Thymus (tissue), 11 donors: ENCODE results near the gene NCL. TPM values are rescaled to one million over a fixed set of nuclear protein-coding genes. Genes with fewer than 3 reads are reported as not detected.
"Not testable (repeated sequence)": the region's sequence is repeated elsewhere in the genome, so short reads cannot be mapped to it uniquely, and the experiment has no call there.

Experiments
- DNase-seq, 9 donors: peaks; one replicate each; pipeline ENCODE4 v3.0.0-alpha.2; 2013; ENCODE audit warnings: low spot score in 9 of 9, low read depth in 6 of 9, missing footprints in 1 of 9
- H3K27ac ChIP-seq, 2 donors: one replicate each; pipeline ENCODE4 v1.5.1; 2013; ENCODE audit warnings: control low read depth in 1 of 2, low read depth in 1 of 2, low read length in 1 of 2, mild to moderate bottlenecking in 1 of 2, moderate library complexity in 1 of 2
- H3K27me3 ChIP-seq, 2 donors: one replicate each; pipeline ENCODE4 v1.5.1; 2013; ENCODE audit warnings: low read length in 1 of 2; ENCODE audit not compliant: control insufficient read depth in 2 of 2, insufficient read depth in 1 of 2
- H3K36me3 ChIP-seq, 2 donors: one replicate each; pipeline ENCODE4 v1.5.1; 2013; ENCODE audit warnings: low read length in 1 of 2, mild to moderate bottlenecking in 1 of 2, moderate library complexity in 1 of 2; ENCODE audit not compliant: control insufficient read depth in 2 of 2, insufficient read depth in 2 of 2
- H3K4me1 ChIP-seq, 2 donors: one replicate each; pipeline ENCODE4 v1.5.1; 2013; ENCODE audit warnings: low read length in 2 of 2; ENCODE audit not compliant: control insufficient read depth in 2 of 2, insufficient read depth in 2 of 2
- H3K4me3 ChIP-seq, 2 donors: one replicate each; pipeline ENCODE4 v1.5.1; 2013; ENCODE audit warnings: low read length in 2 of 2, control low read depth in 1 of 2, mild to moderate bottlenecking in 1 of 2
- H3K9me3 ChIP-seq, 2 donors: one replicate each; pipeline ENCODE4 v1.5.1; 2013; ENCODE audit warnings: low read length in 1 of 2, mild to moderate bottlenecking in 1 of 2; ENCODE audit not compliant: control insufficient read depth in 2 of 2, insufficient read depth in 1 of 2
- WGBS: extraction: QIAGEN DNeasy Blood & Tissue Kit; methylation state at CpG from one replicate; pipeline ENCODE4 v1.1.7; 2013; 5-methylcytosine and 5-hydroxymethylcytosine counted together
- polyA plus RNA-seq: library from polyadenylated mRNA; stranded (reverse); fragments of 200-250 nt; gene quantifications from one replicate; pipeline ENCODE4 v1.2.3, GENCODE V29; 2013
- total RNA-seq: library from RNA; stranded (reverse); fragments of 120-200 nt; gene quantifications from one replicate; pipeline ENCODE4 v1.2.4, GENCODE V29; 2013
- donor health status: healthy.

The NCL gene
- total and polyA plus RNA-seq, 2 donors, result 177 to 185 TPM

- DNase-seq, result no peak
- Histone ChIP-seq H3K4me1 (peaks cover 0 to 8% of the 10 kb centered on the region in 2 donors), H3K36me3 (no peaks in the 10 kb centered on the region), H3K9me3 (peaks cover 4 to 12% of the 10 kb centered on the region in 2 donors), H3K27ac (no peak overlapping the region), H3K27me3 (peaks cover 13 to 38% of the 10 kb centered on the region in 2 donors), H3K4me3 (no peak overlapping the region)
- WGBS, result 94% methylated on average over 15 of the region's 15 CpGs
Measured at GRCh38 chr2:231413921-231414476, 50.3 kb downstream of the NCL start.

- no peak for DNase-seq
- Histone ChIP-seq H3K9me3 (peaks cover 4 to 12% of the 10 kb centered on the region in 2 donors), H3K4me3 (no peak overlapping the region), H3K27me3 (peaks cover 13 to 38% of the 10 kb centered on the region in 2 donors), H3K4me1 (peaks cover 0 to 8% of the 10 kb centered on the region in 2 donors), H3K27ac (no peak overlapping the region), H3K36me3 (no peaks in the 10 kb centered on the region)
- WGBS, result 96% methylated on average over 6 of the region's 6 CpGs
Measured at GRCh38 chr2:231413456-231413855, 50.8 kb downstream of the NCL start.

- H3K9me3 ChIP-seq, result peaks cover 4 to 12% of the 10 kb centered on the region in 2 donors
- H3K36me3 ChIP-seq, result no peaks in the 10 kb centered on the region
- WGBS, result 62% methylated on average over 9 of the region's 9 CpGs
- no peak overlapping the region for H3K27ac ChIP-seq
- no peak for DNase-seq
- peak overlapping the region in 1 of 2 donors; percentile 49 for H3K4me3 ChIP-seq
- peaks cover 13 to 38% of the 10 kb centered on the region in 2 donors for H3K27me3 ChIP-seq
- H3K4me1 ChIP-seq, result peaks cover 0 to 8% of the 10 kb centered on the region in 2 donors
Measured at GRCh38 chr2:231412618-231412963, 51.7 kb downstream of the NCL start.

GRCh38 chr2:231411831-231412617 lies 52.3 kb downstream of the NCL start:
- DNase-seq, result peak in 8 of 9 donors; percentile 20 to 74 (median 39)
- peaks cover 13 to 38% of the 10 kb centered on the region in 2 donors for H3K27me3 ChIP-seq
- peaks cover 0 to 8% of the 10 kb centered on the region in 2 donors for H3K4me1 ChIP-seq
- H3K9me3 ChIP-seq, result peaks cover 4 to 12% of the 10 kb centered on the region in 2 donors
- H3K36me3 ChIP-seq, result no peaks in the 10 kb centered on the region
- peak overlapping the region in 1 of 2 donors; percentile 49 for H3K4me3 ChIP-seq
- 4% methylated on average over 67 of the region's 67 CpGs for WGBS
- no peak overlapping the region for H3K27ac ChIP-seq

GRCh38 chr2:231411237-231411636 lies 53.0 kb downstream of the NCL start:
- peaks cover 13 to 38% of the 10 kb centered on the region in 2 donors for H3K27me3 ChIP-seq
- no peak overlapping the region for H3K27ac ChIP-seq
- H3K4me1 ChIP-seq, result peaks cover 0 to 8% of the 10 kb centered on the region in 2 donors
- H3K9me3 ChIP-seq, result peaks cover 4 to 12% of the 10 kb centered on the region in 2 donors
- no peak for DNase-seq
- 75% methylated on average over 3 of the region's 3 CpGs for WGBS
- H3K4me3 ChIP-seq, result no peak overlapping the region
- H3K36me3 ChIP-seq, result no peaks in the 10 kb centered on the region

- no peak overlapping the region for H3K4me3 ChIP-seq
- peaks cover 13 to 38% of the 10 kb centered on the region in 2 donors for H3K27me3 ChIP-seq
- no peak overlapping the region for H3K27ac ChIP-seq
- peaks cover 0 to 11% of the 10 kb centered on the region in 2 donors for H3K4me1 ChIP-seq
- no peaks in the 10 kb centered on the region for H3K36me3 ChIP-seq
- DNase-seq, result no peak
- peaks cover 4 to 12% of the 10 kb centered on the region in 2 donors for H3K9me3 ChIP-seq
- whole genome bisulfite sequencing, result 93% methylated on average over 6 of the region's 6 CpGs
Measured at GRCh38 chr2:231410293-231411004, 53.8 kb downstream of the NCL start.

- H3K27ac ChIP-seq, result no peak overlapping the region
Measured at GRCh38 chr2:231409776-231410175, 54.5 kb downstream of the NCL start.

GRCh38 chr2:231408304-231408703 lies 56.0 kb downstream of the NCL start:
- Histone ChIP-seq H3K4me1 (peaks cover 0 to 11% of the 10 kb centered on the region in 2 donors), H3K27me3 (peaks cover 13 to 34% of the 10 kb centered on the region in 2 donors), H3K9me3 (peaks cover 4 to 12% of the 10 kb centered on the region in 2 donors)
- H3K36me3 ChIP-seq, DNase-seq, H3K27ac ChIP-seq, H3K4me3 ChIP-seq: not testable (repeated sequence)
- 96% methylated on average over 9 of the region's 9 CpGs for WGBS

More at GRCh38 chr2:231409776-231410175, 54.5 kb downstream of the NCL start:
- Histone ChIP-seq H3K4me1 (peaks cover 0 to 11% of the 10 kb centered on the region in 2 donors), H3K36me3 (no peaks in the 10 kb centered on the region), H3K9me3 (peaks cover 4 to 12% of the 10 kb centered on the region in 2 donors), H3K4me3 (no peak overlapping the region), H3K27me3 (peaks cover 13 to 38% of the 10 kb centered on the region in 2 donors)
- no peak for DNase-seq
- 98% methylated on average over 5 of the region's 5 CpGs for WGBS

- H3K27ac ChIP-seq, H3K36me3 ChIP-seq, H3K4me3 ChIP-seq, DNase-seq: not testable (repeated sequence)
- WGBS, result 95% methylated on average over 5 of the region's 5 CpGs
- H3K4me1 ChIP-seq, result peaks cover 0 to 10% of the 10 kb centered on the region in 2 donors
- H3K9me3 ChIP-seq, result peaks cover 4 to 12% of the 10 kb centered on the region in 2 donors
- H3K27me3 ChIP-seq, result peaks cover 13 to 28% of the 10 kb centered on the region in 2 donors
Measured at GRCh38 chr2:231407686-231408085, 56.6 kb downstream of the NCL start.
